Dendritic cell treated with granulocyte-macrophage colony-stimulating factor and Interleukin-4, amounts not matched to agents 40 ng/mL and 50 ng/mL, for 4 days (primary cell): Measurements from ENCODE around the gene DOCK3.
A peak's percentile ranks its signal among the peaks of the same experiment; 100 is the strongest.
"Not testable (repeated sequence)": the region's sequence is repeated elsewhere in the genome, so short reads cannot be mapped to it uniquely, and the experiment has no call there.

Experiments
- H3K27ac Mint-ChIP-seq: one replicate; pipeline ENCODE4 v1.8.0; 2022; ENCODE audit warnings: mild to moderate bottlenecking, mixed read lengths
- H3K27me3 Mint-ChIP-seq: one replicate; pipeline ENCODE4 v1.8.0; 2022; ENCODE audit warnings: mild to moderate bottlenecking, mixed read lengths
- H3K36me3 Mint-ChIP-seq: one replicate; pipeline ENCODE4 v1.8.0; 2022; ENCODE audit warnings: low read depth, mixed read lengths
- H3K4me1 Mint-ChIP-seq: one replicate; pipeline ENCODE4 v1.8.0; 2022; ENCODE audit warnings: low read depth, mixed read lengths
- H3K4me3 Mint-ChIP-seq: one replicate; pipeline ENCODE4 v1.8.0; 2022; ENCODE audit warnings: mild to moderate bottlenecking, moderate library complexity, mixed read lengths
- H3K9me3 Mint-ChIP-seq: one replicate; pipeline ENCODE4 v1.8.0; 2022; ENCODE audit warnings: mixed read lengths
- intact Hi-C: fragments of 100-400 bp; cut with micrococcal nuclease; formaldehyde crosslinking; loops from one replicate; pipeline ENCODE4 v1.15.0; 2022

The DOCK3 gene

DNA sequence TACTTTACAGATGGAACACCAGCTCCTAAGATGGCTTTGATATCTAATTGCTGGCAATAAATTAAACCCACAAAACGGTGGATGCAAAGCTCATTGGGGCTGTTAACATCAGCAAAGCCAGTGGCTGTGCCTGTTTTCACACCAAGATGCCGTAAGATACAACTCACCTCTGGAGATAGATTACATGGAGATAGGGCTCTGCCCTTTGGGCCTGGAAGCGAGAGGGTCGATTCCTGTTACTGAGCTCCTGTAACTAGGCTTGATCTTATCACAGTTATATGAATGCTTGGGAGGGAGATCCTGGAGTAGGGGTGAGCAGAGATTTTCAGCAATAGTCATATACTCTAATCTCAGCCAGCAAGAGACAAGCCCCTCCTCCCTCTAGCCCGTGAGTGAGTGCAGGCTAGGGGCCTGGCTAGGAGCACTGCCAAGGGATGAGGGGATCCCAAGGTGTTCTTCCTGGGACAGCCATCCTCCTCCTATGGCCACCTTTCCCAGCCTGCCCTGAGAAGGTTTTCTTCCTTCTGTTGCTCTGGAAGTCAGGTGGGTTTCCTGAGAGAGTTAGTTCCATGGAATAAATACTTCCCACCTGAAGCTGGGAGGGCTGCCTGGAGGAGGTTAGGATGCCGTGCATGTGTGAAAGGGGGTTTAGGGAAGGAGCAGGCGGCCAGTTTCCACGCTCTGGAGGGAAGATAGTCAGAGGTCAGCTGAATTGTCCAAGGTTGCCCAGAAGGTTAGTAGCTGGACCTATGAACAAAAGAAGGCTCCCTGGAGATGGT, 18.1 kb upstream of the DOCK3 start:
- no peaks in the 10 kb centered on the region for H3K9me3 Mint-ChIP-seq
- no peak overlapping the region for H3K4me3 Mint-ChIP-seq
- H3K4me1 Mint-ChIP-seq = peaks cover 40% of the 10 kb centered on the region
- intact Hi-C loops = no loop called here
- H3K36me3 Mint-ChIP-seq = peaks cover 15% of the 10 kb centered on the region
- peaks cover 2% of the 10 kb centered on the region for H3K27me3 Mint-ChIP-seq
- H3K27ac Mint-ChIP-seq = no peak overlapping the region

DNA sequence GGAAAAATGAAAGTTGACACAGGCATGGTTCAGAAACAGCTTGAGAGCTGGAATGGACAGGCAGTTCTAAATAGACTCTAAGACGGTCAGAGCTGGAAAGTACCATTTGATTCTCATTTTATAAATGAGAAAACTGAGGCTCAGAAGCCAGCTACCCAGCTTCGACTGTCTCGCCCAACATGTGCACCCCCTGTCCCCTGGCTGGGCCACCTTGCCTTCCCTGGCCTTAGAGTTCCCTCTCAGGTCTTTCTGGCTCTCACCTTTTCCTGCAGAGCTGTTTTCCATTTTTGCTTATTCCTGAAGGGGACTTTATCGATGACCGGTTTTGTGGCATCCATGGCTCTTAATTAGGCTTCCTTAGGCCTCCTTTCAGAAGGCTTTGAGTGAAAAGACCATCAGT, 17.3 kb upstream of the DOCK3 start:
- Mint-ChIP-seq H3K27ac (no peak overlapping the region), H3K4me3 (no peak overlapping the region), H3K27me3 (peaks cover 2% of the 10 kb centered on the region), H3K36me3 (peaks cover 9% of the 10 kb centered on the region), H3K9me3 (no peaks in the 10 kb centered on the region), H3K4me1 (peaks cover 40% of the 10 kb centered on the region)
- intact Hi-C loops = no loop called here

DNA sequence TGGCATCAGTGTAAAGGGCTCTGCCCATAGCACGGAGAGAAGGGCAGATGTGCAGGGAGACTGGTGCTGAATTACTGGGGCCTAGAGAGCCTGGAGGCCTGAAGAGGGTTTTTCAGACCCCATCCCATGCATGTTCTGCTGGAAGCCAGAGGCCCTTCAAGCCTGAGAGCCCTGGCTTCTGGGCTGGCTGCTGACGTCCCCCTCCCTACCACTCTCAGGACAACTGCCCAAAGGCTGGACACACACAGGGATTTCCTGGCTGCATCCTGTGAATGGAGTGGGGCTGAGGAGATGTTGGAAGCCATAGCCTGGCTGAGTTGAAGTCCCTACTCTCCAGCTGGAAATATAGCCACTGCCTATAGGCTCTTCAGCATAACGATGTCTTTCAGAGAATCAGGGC, 16.9 kb upstream of the DOCK3 start:
- Mint-ChIP-seq H3K27ac (no peak overlapping the region), H3K4me1 (peaks cover 40% of the 10 kb centered on the region), H3K9me3 (no peaks in the 10 kb centered on the region), H3K36me3 (peaks cover 5% of the 10 kb centered on the region), H3K27me3 (peaks cover 2% of the 10 kb centered on the region), H3K4me3 (no peak overlapping the region)
- intact Hi-C loops = no loop called here

DNA sequence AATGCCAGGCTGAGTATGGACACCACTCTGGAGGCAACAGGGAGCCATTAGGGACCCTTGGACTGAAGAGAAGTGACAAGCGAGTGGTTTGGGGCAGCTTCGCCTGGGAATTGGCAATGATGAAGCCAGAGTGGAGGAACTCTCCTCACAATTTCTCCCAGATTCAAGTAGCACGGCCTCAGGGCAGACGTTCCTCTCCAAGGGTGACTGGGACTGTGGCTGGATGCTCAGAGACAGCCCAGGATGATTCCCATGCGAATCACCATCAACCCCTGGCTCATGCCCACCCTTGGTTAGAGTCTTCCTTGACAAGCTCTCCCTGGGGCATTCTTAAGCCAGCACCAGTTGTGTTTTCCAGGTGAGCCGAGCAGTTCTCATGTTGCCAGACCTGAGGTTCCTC, 16.3 kb upstream of the DOCK3 start:
- Mint-ChIP-seq H3K36me3 (no peaks in the 10 kb centered on the region), H3K27me3 (peaks cover 2% of the 10 kb centered on the region), H3K4me3 (no peak overlapping the region), H3K27ac (no peak overlapping the region), H3K9me3 (no peaks in the 10 kb centered on the region), H3K4me1 (peaks cover 37% of the 10 kb centered on the region)
- intact Hi-C loops = no loop called here

DNA sequence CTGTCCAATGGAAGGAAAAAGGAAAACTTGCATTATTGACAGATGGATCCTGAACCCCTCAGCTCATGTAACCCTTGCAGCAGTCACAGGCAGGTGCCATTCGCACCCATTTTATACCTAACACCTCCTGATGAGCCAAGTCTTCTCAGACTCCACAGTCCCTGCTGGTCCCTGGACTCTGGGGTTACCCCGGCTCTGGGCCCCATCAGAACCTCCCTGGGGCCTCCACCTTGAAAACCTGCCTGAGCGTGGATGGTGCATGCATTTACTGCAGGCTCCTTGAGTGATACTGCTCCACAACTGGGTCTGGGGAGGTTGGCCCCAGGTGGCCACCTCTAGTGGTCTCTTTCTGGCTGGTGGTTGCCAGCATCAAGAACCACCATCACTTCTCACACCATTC, 15.9 kb upstream of the DOCK3 start:
- Mint-ChIP-seq H3K27me3 (peaks cover 2% of the 10 kb centered on the region), H3K9me3 (no peaks in the 10 kb centered on the region), H3K4me1 (peaks cover 33% of the 10 kb centered on the region), H3K27ac (no peak overlapping the region), H3K36me3 (no peaks in the 10 kb centered on the region), H3K4me3 (no peak overlapping the region)
- intact Hi-C loops = no loop called here

DNA sequence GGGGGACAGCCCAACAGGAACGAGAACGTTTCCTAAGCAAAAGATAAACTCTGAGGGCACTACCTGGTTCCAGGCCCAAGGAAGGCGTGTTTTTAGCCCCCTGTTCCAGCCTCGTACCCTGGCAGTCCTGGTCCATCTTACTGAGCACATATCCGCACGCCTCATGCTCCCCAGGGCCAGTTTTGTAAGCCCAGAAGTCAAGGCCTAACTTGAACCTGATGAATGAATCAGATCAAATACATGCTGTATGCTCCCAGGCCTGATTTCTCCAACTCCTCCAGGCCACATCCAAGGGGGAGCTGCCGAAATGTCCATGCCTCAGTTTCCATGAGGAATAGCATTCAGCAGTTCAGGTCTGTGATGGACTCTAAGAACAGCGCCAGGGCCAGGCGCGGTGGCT, 14.3 kb upstream of the DOCK3 start:
- Mint-ChIP-seq H3K36me3 (no peaks in the 10 kb centered on the region), H3K4me1 (peaks cover 26% of the 10 kb centered on the region), H3K27ac (no peak overlapping the region), H3K9me3 (no peaks in the 10 kb centered on the region), H3K27me3 (peaks cover 1% of the 10 kb centered on the region), H3K4me3 (no peak overlapping the region)
- intact Hi-C loops = no loop called here

DNA sequence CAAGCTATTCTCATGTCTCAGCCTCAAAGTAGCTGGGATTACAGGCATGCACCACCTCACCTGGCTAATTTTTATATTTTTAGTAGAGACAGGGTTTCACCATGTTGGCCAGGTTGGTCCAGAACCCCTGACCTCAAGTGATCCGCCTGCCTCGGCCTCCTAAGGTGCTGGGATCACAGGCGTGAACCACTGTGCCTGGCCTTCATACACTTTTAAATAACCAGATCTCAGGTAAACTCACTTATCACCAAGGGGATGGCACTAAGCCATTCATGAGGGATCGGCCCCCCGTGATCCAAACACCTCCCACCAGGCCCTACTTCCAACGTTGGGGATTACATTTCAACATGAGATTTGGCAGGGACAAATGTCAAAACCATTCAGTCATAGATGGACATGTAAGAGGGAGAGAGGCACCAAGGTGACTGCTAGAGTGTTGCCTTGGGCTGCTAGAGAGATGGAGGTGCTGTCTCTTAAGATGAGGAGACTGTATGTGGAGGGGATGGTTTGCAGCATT, 13.3 kb upstream of the DOCK3 start:
- Mint-ChIP-seq H3K36me3 (no peaks in the 10 kb centered on the region), H3K9me3 (no peaks in the 10 kb centered on the region), H3K4me3 (no peak overlapping the region), H3K27me3 (no peaks in the 10 kb centered on the region), H3K27ac (no peak overlapping the region), H3K4me1 (peaks cover 32% of the 10 kb centered on the region)
- intact Hi-C loops = no loop called here

DNA sequence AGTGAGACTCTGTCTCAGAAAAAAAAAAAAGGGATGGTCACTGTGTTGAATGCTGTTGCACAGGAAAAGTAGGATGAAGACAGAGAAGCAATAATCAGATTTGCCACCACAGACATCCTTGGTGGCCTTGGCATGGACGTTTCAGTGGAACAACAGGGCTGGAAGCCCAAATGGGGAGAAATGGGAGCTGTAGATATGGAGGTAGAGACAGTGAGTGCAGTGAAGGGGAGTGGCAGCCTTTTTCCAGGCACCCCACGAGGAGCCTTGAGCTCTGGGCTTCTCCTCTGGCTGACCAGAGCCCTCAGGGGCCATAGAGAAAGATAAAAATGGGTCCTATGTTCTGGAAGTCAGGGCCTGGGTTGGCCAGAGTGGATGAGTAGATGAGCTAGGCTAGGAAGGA, 12.3 kb upstream of the DOCK3 start:
- Mint-ChIP-seq H3K27ac (no peak overlapping the region), H3K36me3 (no peaks in the 10 kb centered on the region), H3K27me3 (peaks cover 4% of the 10 kb centered on the region), H3K4me1 (peaks cover 40% of the 10 kb centered on the region), H3K9me3 (no peaks in the 10 kb centered on the region), H3K4me3 (no peak overlapping the region)
- intact Hi-C loops = no loop called here

DNA sequence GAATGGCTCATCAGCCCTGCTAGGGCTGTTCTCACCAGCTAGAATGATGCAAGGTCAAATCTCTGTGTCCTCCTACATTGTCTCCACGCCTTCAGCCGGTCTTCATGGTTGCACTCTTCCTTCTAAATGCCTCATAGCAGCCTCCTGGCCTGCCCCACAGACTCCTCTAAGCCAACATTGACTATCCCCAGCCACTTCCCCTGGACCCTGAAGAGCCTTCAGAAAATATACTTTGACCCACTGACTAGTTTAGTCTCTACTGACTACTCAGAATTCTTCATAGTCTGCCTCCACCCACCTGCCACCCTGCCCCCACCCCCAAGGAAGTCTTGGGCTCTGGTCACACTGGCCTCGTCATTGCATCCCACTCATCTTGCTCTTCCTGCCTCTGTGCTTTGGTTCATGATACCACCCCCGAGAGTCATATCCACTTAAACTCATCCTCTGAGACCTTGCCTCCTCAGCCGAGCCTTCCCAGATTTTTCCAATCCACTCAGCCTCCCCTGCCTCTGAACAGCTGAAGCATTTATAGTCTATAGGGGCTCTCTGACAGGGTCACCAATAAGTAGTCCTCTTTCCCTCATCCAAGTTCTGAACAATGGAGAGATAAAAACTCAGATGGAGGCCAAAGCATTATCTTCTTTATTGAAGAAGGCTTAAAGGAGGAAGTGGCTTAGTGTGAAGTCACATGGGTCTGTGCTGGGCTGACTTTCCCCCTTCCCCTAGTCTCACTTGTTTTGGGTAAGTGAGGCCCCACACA, 9.5 kb upstream of the DOCK3 start:
- Mint-ChIP-seq H3K4me1 (peaks cover 40% of the 10 kb centered on the region), H3K36me3 (no peaks in the 10 kb centered on the region), H3K4me3 (no peak overlapping the region), H3K27me3 (peaks cover 13% of the 10 kb centered on the region), H3K9me3 (no peaks in the 10 kb centered on the region), H3K27ac (peak overlapping the region; percentile 65)
- intact Hi-C loops = no loop called here

DNA sequence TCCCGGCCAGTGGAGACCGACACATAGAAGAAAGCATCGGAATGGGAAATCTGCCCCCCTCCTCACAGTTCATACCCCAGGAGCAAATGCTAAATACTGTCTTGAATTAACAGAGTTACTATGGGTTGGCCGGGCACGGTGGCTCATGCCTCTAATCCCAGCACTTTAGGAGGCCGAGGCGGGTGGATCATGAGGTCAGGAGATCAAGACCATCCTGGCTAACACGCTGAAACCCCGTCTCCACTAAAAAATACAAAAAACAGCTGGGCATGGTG, 8.9 kb upstream of the DOCK3 start:
- intact Hi-C loops, H3K36me3 Mint-ChIP-seq, H3K9me3 Mint-ChIP-seq, H3K4me3 Mint-ChIP-seq: not testable (repeated sequence)
- Mint-ChIP-seq H3K4me1 (peaks cover 40% of the 10 kb centered on the region), H3K27ac (peak overlapping the region; percentile 65), H3K27me3 (peaks cover 18% of the 10 kb centered on the region)

DNA sequence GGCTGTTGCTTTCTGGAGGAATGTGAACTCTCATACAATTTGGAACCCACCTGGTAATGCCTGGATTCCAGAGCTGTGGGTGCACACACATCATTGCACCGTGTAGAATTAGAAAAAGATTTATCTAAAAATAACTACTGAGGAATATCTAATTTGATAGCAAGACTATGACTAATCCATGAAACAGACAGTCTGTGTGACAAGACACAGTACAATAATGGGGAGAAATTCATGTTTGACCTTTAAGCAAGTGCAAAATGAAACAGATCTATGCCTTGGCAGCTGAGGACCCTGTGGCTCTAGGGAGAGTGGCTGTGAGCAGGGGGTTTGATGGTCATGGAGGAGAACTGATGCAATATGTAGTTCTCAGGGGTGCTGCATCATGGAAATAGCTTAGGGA, 7.9 kb upstream of the DOCK3 start:
- Mint-ChIP-seq H3K27ac (no peak overlapping the region), H3K27me3 (peaks cover 24% of the 10 kb centered on the region), H3K4me1 (peaks cover 37% of the 10 kb centered on the region), H3K4me3 (no peak overlapping the region), H3K9me3 (no peaks in the 10 kb centered on the region), H3K36me3 (no peaks in the 10 kb centered on the region)
- intact Hi-C loops = no loop called here

DNA sequence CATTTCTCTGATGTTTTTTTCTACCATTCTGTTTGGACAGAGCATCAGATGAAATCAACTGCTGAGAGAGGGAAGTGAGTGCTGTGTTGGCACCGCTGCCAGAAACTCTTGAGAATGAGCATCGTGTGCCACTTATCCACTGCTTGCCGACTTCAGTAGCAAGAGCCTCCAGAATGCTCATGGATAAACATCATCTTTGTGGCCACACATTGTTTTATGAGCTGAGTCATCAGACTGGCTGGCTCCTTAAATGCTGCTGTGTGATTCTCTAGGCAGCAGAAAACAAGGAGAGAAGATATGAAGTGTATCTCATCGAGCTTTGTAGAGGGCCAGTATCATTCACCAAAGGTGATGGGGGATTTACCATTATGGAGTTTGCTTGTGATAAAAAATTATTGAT, 3.4 kb upstream of the DOCK3 start:
- Mint-ChIP-seq H3K4me1 (peaks cover 18% of the 10 kb centered on the region), H3K27me3 (peaks cover 60% of the 10 kb centered on the region), H3K4me3 (no peak overlapping the region), H3K36me3 (no peaks in the 10 kb centered on the region), H3K27ac (no peak overlapping the region), H3K9me3 (no peaks in the 10 kb centered on the region)
- intact Hi-C loops = no loop called here

DNA sequence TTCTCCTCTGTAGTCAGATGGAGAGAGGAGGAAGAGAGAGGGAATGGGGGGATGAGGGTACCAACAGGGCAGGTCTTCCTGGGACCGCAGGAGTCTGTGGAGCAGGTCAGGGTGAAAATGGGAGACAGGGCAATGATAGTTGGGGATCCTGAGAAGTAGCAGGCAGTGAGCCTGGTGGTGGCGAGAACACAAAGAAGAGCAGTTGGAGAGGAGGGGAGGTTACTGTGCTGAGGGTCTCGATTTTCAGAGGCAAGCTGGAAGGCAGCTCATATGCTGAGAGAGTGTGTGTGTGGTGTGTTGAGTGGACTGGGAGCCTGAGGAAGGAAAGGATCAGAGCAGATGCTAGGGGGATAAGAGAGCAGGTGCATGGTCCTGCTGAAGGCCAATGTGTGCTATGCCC, 2.1 kb upstream of the DOCK3 start:
- no peaks in the 10 kb centered on the region for H3K36me3 Mint-ChIP-seq
- H3K4me3 Mint-ChIP-seq = no peak overlapping the region
- peaks cover 9% of the 10 kb centered on the region for H3K4me1 Mint-ChIP-seq
- intact Hi-C loops = no loop called here
- H3K27ac Mint-ChIP-seq = no peak overlapping the region
- peaks cover 68% of the 10 kb centered on the region for H3K27me3 Mint-ChIP-seq
- no peaks in the 10 kb centered on the region for H3K9me3 Mint-ChIP-seq

DNA sequence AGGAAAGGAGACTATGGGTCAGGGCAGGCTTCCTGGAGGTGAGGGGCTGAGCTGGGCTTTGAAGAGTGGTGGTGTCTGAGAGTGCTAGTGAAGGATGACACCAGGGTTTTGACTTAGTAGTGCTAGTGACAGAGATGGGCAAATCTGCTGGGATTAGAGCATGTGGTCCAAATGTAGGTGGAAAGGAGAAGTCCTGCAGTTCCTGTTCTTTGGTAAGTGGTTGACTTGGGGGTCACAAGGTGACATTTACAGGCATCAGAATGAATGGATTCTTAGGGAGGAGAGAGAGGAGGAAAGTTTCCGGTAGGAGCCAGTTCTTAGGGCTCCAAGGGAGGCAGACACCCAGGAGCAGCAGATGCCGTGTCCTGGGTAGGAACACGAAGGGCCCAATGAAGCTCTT, 796 bp upstream of the DOCK3 start:
- peaks cover 70% of the 10 kb centered on the region for H3K27me3 Mint-ChIP-seq
- H3K36me3 Mint-ChIP-seq = no peaks in the 10 kb centered on the region
- H3K9me3 Mint-ChIP-seq = no peaks in the 10 kb centered on the region
- no peak overlapping the region for H3K27ac Mint-ChIP-seq
- intact Hi-C loops = no loop called here
- H3K4me3 Mint-ChIP-seq = peak overlapping the region; percentile 20
- H3K4me1 Mint-ChIP-seq = peaks cover 9% of the 10 kb centered on the region
